ENCODE measurements around the gene DHCR24. TPM values are rescaled to one million over a fixed set of nuclear protein-coding genes. Genes with fewer than 3 reads are reported as not detected.
"Not testable (repeated sequence)": the region's sequence is repeated elsewhere in the genome, so short reads cannot be mapped to it uniquely, and the experiment has no call there.

Gene DHCR24
- total RNA-seq, 2 donors from 2014 or later: 27.4 to 78.7 TPM

GRCh38 chr1:54881604-54882003 lies 5.4 kb downstream of the DHCR24 start:
- Mint-ChIP-seq H3K36me3 (ENCODE audit: low read depth) (peaks cover 85% of the 10 kb centered on the region), H3K4me1 (peaks cover 30% of the 10 kb centered on the region)
- H3K4me3 Mint-ChIP-seq; ATAC-seq (replicated peaks); H3K27ac Mint-ChIP-seq; H3K9me3 Mint-ChIP-seq; H3K27me3 Mint-ChIP-seq: not testable (repeated sequence)

DNA sequence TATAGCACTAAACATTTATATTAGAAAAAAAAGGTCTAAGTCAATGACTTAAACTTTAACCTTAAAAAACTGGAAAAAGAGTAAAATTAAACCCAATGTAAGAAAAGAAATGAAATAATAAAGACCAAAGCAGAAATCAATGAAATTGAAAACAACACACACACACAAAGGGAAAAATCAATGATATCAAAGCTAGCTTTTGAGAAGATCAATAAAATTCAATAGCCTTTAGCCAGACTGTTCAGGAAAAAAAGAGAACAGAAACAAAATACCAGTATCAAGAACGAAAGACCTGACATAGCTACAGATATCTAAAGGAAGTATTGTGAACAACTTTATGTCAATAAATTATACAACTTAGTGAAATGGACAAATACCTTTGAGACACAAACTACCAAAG lies 7.1 kb downstream of the DHCR24 start:
- no peak for ATAC-seq (replicated peaks)
- Mint-ChIP-seq H3K4me3 (no peak overlapping the region), H3K9me3 (no peaks in the 10 kb centered on the region), H3K27ac (no peak overlapping the region), H3K36me3 (ENCODE audit: low read depth) (peaks cover 88% of the 10 kb centered on the region), H3K4me1 (peaks cover 16% of the 10 kb centered on the region), H3K27me3 (no peaks in the 10 kb centered on the region)

DNA sequence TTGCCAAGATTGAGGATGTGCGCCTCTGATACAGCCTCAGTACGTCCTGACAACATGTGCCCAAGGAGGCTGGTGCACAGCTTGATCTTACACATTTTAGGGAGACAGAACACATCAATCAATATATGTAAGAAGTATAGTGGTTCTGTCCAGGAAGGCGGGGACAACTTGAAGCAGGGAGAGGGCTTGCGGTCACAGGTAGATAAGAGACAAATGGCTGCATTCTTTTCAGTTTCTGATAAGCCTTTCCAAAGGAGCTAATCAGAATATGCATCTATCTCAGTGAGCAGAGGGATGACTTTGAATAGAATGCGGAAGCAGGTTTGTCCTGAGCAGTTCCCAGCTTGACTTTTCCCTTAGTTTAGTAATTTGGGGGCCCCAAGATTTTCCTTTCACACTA lies 10.2 kb downstream of the DHCR24 start:
- Mint-ChIP-seq H3K9me3 (no peaks in the 10 kb centered on the region), H3K4me1 (no peaks in the 10 kb centered on the region), H3K27ac (no peak overlapping the region), H3K27me3 (no peaks in the 10 kb centered on the region), H3K36me3 (ENCODE audit: low read depth) (peaks cover 84% of the 10 kb centered on the region), H3K4me3 (no peak overlapping the region)
- no peak for ATAC-seq (replicated peaks)

DNA sequence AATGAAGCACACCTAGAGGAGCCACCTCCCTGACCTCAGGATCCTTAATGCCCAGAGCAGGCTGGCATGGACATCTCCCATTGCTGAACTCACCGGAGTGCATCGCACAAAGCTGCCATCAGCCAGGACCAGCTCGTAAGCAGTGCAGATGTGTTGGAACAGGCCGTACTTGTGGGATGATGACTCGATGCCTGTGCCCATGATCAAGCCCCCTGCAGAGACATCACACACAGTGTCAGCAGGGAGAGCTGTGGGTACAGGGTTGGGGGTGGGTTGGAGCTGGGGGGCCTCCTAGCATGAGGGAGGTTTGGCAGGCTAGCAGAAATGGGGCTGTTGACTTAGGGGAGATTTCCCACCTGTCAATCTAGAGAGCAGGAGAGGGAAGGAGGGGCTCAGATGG lies 12.0 kb downstream of the DHCR24 start:
- Mint-ChIP-seq H3K4me1 (no peaks in the 10 kb centered on the region), H3K36me3 (ENCODE audit: low read depth) (peaks cover 76% of the 10 kb centered on the region), H3K27ac (no peak overlapping the region), H3K27me3 (no peaks in the 10 kb centered on the region), H3K4me3 (no peak overlapping the region), H3K9me3 (no peaks in the 10 kb centered on the region)
- no peak for ATAC-seq (replicated peaks)

DNA sequence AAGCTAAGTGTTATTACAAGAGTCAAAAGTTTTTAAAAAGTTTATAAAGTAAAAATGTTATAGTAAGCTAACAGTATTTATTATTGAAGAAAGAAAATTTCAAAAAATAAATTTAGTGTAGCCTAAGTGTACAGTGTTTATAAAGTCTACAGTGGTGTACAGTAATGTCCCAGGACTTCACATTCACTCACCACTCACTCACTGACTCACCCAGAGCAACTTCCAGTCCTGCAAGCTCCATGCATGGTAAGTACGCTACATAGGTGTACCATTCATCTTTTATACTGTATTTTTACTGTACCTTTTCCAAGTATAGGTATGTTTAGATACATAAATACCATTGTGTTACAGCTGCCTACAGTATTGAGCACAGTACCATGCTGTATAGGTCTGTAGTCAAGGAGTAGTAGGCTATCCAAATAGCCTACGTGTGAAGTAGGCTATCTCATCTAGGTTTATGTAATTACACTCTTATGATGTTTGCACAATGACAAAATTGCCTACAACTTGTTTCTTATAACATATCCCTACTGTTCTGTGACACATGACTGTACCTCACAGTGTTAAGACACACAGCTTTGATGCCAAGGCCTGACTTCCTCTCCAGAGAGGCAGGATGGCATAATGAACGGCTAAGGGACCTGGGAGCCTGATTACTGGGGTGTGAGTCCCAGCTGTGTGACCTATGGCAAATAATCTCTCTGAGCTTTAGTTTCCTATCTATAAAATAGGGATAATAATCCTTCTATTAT lies 12.7 kb downstream of the DHCR24 start:
- no peaks in the 10 kb centered on the region for H3K4me1 Mint-ChIP-seq
- no peak for ATAC-seq (replicated peaks)
- no peaks in the 10 kb centered on the region for H3K9me3 Mint-ChIP-seq
- no peak overlapping the region for H3K27ac Mint-ChIP-seq
- H3K4me3 Mint-ChIP-seq: no peak overlapping the region
- peaks cover 73% of the 10 kb centered on the region for H3K36me3 Mint-ChIP-seq (ENCODE audit: low read depth)
- H3K27me3 Mint-ChIP-seq: no peaks in the 10 kb centered on the region

GRCh38 chr1:54872036-54872331 lies 15.0 kb downstream of the DHCR24 start:
- no peak overlapping the region for H3K4me3 Mint-ChIP-seq
- H3K36me3 Mint-ChIP-seq (ENCODE audit: low read depth): peaks cover 77% of the 10 kb centered on the region
- no peaks in the 10 kb centered on the region for H3K4me1 Mint-ChIP-seq
- H3K9me3 Mint-ChIP-seq: no peaks in the 10 kb centered on the region
- no peak overlapping the region for H3K27ac Mint-ChIP-seq
- no peaks in the 10 kb centered on the region for H3K27me3 Mint-ChIP-seq
- no peak for ATAC-seq (replicated peaks)

- no peak overlapping the region for H3K4me3 Mint-ChIP-seq
- no peaks in the 10 kb centered on the region for H3K27me3 Mint-ChIP-seq
- H3K27ac Mint-ChIP-seq: no peak overlapping the region
- no peaks in the 10 kb centered on the region for H3K4me1 Mint-ChIP-seq
- H3K36me3 Mint-ChIP-seq (ENCODE audit: low read depth): peaks cover 76% of the 10 kb centered on the region
- no peaks in the 10 kb centered on the region for H3K9me3 Mint-ChIP-seq
- ATAC-seq (replicated peaks): no peak
Observed at GRCh38 chr1:54871275-54872035, 15.5 kb downstream of the DHCR24 start.

- Mint-ChIP-seq H3K4me1 (no peaks in the 10 kb centered on the region), H3K27me3 (no peaks in the 10 kb centered on the region), H3K36me3 (ENCODE audit: low read depth) (peaks cover 79% of the 10 kb centered on the region), H3K27ac (no peak overlapping the region), H3K4me3 (no peak overlapping the region), H3K9me3 (no peaks in the 10 kb centered on the region)
- ATAC-seq (replicated peaks): no peak
Observed at GRCh38 chr1:54870869-54871268, 16.1 kb downstream of the DHCR24 start.

DNA sequence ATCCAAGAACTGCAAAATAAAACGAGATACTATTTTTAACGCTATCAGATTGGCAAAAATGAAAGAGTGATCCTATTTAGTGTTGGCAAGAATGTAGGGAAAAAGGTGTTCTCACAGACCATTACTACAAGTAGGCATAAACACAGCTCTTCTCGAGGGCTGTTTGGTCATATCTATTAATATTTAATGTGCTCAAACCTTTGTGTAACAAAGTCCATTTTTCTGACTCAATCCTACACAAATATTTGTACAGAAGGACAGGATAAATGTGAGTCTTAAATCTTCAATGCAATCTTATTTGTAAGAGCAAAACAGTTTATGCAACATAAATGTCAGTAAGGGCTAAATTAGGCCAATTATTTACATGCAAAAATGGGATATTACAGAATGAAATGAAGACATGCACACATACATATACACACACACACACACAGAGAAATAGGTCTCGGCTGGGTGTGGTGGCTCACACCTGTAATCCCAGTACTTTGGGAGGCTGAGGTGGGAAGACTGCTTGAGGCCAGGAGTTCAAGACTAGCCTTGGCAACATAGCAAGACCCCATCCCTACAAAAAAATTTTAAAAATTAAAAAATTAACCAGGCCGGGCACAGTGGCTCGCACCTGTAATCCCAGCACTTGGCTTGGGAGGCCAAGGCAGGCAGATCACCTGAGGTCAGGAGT lies 17.7 kb downstream of the DHCR24 start:
- H3K36me3 Mint-ChIP-seq (ENCODE audit: low read depth): peaks cover 81% of the 10 kb centered on the region
- ATAC-seq (replicated peaks): no peak
- H3K9me3 Mint-ChIP-seq: no peaks in the 10 kb centered on the region
- H3K4me1 Mint-ChIP-seq: no peaks in the 10 kb centered on the region
- H3K4me3 Mint-ChIP-seq: no peak overlapping the region
- H3K27ac Mint-ChIP-seq: no peak overlapping the region
- no peaks in the 10 kb centered on the region for H3K27me3 Mint-ChIP-seq

GRCh38 chr1:54867717-54868057 lies 19.3 kb downstream of the DHCR24 start:
- H3K9me3 Mint-ChIP-seq: no peaks in the 10 kb centered on the region
- H3K36me3 Mint-ChIP-seq (ENCODE audit: low read depth): peaks cover 85% of the 10 kb centered on the region
- no peak overlapping the region for H3K27ac Mint-ChIP-seq
- no peak overlapping the region for H3K4me3 Mint-ChIP-seq
- no peaks in the 10 kb centered on the region for H3K4me1 Mint-ChIP-seq
- ATAC-seq (replicated peaks): no peak
- no peaks in the 10 kb centered on the region for H3K27me3 Mint-ChIP-seq

GRCh38 chr1:54866801-54867716 lies 19.9 kb downstream of the DHCR24 start:
- Mint-ChIP-seq H3K4me1 (no peaks in the 10 kb centered on the region), H3K9me3 (no peaks in the 10 kb centered on the region), H3K27me3 (no peaks in the 10 kb centered on the region), H3K27ac (no peak overlapping the region), H3K4me3 (no peak overlapping the region), H3K36me3 (ENCODE audit: low read depth) (peaks cover 85% of the 10 kb centered on the region)
- no peak for ATAC-seq (replicated peaks)

DNA sequence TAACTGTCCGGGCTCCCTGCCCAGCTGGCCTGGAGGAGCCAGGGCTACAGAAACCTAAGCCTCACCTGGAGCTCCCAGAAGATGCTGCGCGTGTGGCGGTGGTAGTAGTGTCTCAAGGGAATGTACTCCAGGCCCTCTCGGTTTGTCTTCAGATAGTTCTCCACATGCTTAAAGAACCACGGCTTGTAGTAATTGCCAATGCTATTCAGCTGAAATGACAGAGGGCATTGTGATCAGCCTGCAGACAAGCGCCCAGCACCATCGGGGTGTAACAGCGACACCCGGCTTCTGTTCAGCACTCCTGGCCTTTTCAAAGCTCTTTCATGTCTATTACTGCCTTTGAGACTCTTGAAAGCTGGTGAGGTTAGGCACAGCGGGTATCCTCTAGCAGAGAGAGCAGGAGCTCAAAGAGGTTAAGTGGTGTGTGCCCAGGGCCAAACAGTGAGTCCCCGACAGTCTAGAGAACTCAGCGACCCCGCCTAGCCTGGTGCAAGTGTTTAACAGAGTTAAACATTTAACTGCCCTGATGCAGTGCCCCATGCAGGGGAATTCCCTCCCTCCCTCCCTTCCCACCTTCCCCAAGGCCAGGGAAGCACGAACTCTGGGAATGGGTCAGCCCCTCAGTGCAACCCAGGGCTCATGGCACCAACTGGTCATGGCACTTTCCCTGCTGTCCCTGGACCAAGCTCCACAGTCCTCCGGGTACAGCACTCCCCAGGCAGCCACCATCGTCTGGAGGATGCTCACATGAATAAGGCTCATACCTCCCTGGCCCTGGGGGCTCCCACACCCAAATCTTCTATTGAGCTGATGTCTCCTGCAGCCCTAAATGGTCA lies 21.5 kb downstream of the DHCR24 start:
- Mint-ChIP-seq H3K27me3 (no peaks in the 10 kb centered on the region), H3K4me3 (no peak overlapping the region), H3K9me3 (no peaks in the 10 kb centered on the region), H3K36me3 (ENCODE audit: low read depth) (peaks cover 90% of the 10 kb centered on the region), H3K27ac (no peak overlapping the region), H3K4me1 (no peaks in the 10 kb centered on the region)
- no peak for ATAC-seq (replicated peaks)

GRCh38 chr1:54864460-54865208 lies 22.4 kb downstream of the DHCR24 start:
- no peak for ATAC-seq (replicated peaks)
- H3K27ac Mint-ChIP-seq: no peak overlapping the region
- no peaks in the 10 kb centered on the region for H3K4me1 Mint-ChIP-seq
- no peak overlapping the region for H3K4me3 Mint-ChIP-seq
- H3K9me3 Mint-ChIP-seq: no peaks in the 10 kb centered on the region
- peaks cover 92% of the 10 kb centered on the region for H3K36me3 Mint-ChIP-seq (ENCODE audit: low read depth)
- no peaks in the 10 kb centered on the region for H3K27me3 Mint-ChIP-seq

All from activated T-helper 17 cell treated with anti-CD3 and anti-CD28 coated beads, Interleukin-2, amount 50 U/mL, for 72 hours (primary cell).